ENCODE results near the gene ANKRD13B. TPM values are rescaled to one million over a fixed set of nuclear protein-coding genes. Genes with fewer than 3 reads are reported as not detected.

ANKRD13B gene
- polyA plus RNA-seq, 1 donor (not counting 4 experiments of a cell fraction or from before 2014, with no cell fraction given), result 3.7 TPM

- DNase-seq (ENCODE audit: low read depth, low spot score) (no peak), FAIRE-seq (peak; percentile 86)
- dilution Hi-C loops (cut with MboI; ENCODE audit: extremely low pct_ligation_motif_present, low sequenced_read_pairs), result no loop called here
- Histone ChIP-seq H3K9me3 (ENCODE audit: control insufficient read depth, low read depth, low read length) (no peaks in the 10 kb centered on the region), H3K4me3 (ENCODE audit: control insufficient read depth in 2 of 3, extremely low read depth in 1 of 3, insufficient read depth in 2 of 3, low read depth in 1 of 3, low read length in 3 of 3) (peak overlapping the region in 1 of 3 experiments; percentile 53), H3K27ac (ENCODE audit: control insufficient read depth, insufficient read depth, low read length) (no peak overlapping the region), H2AFZ (ENCODE audit: control insufficient read depth, low read length) (no peak overlapping the region), H3K9ac (ENCODE audit: control insufficient read depth, extremely low read depth, insufficient read depth, low read length) (no peak overlapping the region), H3K36me3 (ENCODE audit: control insufficient read depth in 2 of 2, extremely low read depth in 1 of 2, insufficient read depth in 2 of 2, low read length in 2 of 2) (peaks cover 0 to 5% of the 10 kb centered on the region in 2 experiments), H3K27me3 (ENCODE audit: control insufficient read depth, extremely low read depth, insufficient read depth, low read length) (no peaks in the 10 kb centered on the region), H3K79me2 (ENCODE audit: control insufficient read depth, insufficient read depth, low read length) (peaks cover 7% of the 10 kb centered on the region), H4K20me1 (ENCODE audit: control insufficient read depth, extremely low read depth, insufficient read depth, low read length) (no peaks in the 10 kb centered on the region), H3K4me2 (ENCODE audit: control insufficient read depth, extremely low read depth, insufficient read depth, low read depth, low read length) (peak overlapping the region; percentile 72), H3K4me1 (ENCODE audit: control insufficient read depth, extremely low read depth, insufficient read depth, low read length) (peaks cover 51% of the 10 kb centered on the region), H3K9me1 (ENCODE audit: control insufficient read depth, extremely low read depth, insufficient read depth, low read length) (no peaks in the 10 kb centered on the region)
- TF ChIP-seq EZH2 (IDR thresholded peaks at IDR 0.05; ENCODE audit: low read length) (no peak), CTCF (optimal IDR thresholded peaks at IDR 0.05 in 1 of 3, IDR thresholded peaks at IDR 0.05 in 1 of 3, conservative IDR thresholded peaks at IDR 0.05 in 1 of 3; ENCODE audit: extremely low read depth in 1 of 3, insufficient read depth in 2 of 3, low read length in 3 of 3) (no peak)
Measured at GRCh38 chr17:29615048-29615385, 22.1 kb downstream of the ANKRD13B start.

GRCh38 chr17:29615492-29616299, 22.8 kb downstream of the ANKRD13B start:
- peak overlapping the region in 1 of 3 experiments; percentile 53 for H3K4me3 ChIP-seq (ENCODE audit: control insufficient read depth in 2 of 3, extremely low read depth in 1 of 3, insufficient read depth in 2 of 3, low read depth in 1 of 3, low read length in 3 of 3)
- no peaks in the 10 kb centered on the region for H3K9me1 ChIP-seq (ENCODE audit: control insufficient read depth, extremely low read depth, insufficient read depth, low read length)
- TF ChIP-seq EZH2 (IDR thresholded peaks at IDR 0.05; ENCODE audit: low read length) (no peak), CTCF (optimal IDR thresholded peaks at IDR 0.05 in 1 of 3, IDR thresholded peaks at IDR 0.05 in 1 of 3, conservative IDR thresholded peaks at IDR 0.05 in 1 of 3; ENCODE audit: extremely low read depth in 1 of 3, insufficient read depth in 2 of 3, low read length in 3 of 3) (no peak)
- peak; percentile 39 for FAIRE-seq
- peaks cover 8% of the 10 kb centered on the region for H3K79me2 ChIP-seq (ENCODE audit: control insufficient read depth, insufficient read depth, low read length)
- H3K27ac ChIP-seq (ENCODE audit: control insufficient read depth, insufficient read depth, low read length), result no peak overlapping the region
- H3K9ac ChIP-seq (ENCODE audit: control insufficient read depth, extremely low read depth, insufficient read depth, low read length), result peak overlapping the region; percentile 18
- no peaks in the 10 kb centered on the region for H4K20me1 ChIP-seq (ENCODE audit: control insufficient read depth, extremely low read depth, insufficient read depth, low read length)
- DNase-seq (ENCODE audit: low read depth, low spot score), result no peak
- no peak overlapping the region for H2AFZ ChIP-seq (ENCODE audit: control insufficient read depth, low read length)
- H3K27me3 ChIP-seq (ENCODE audit: control insufficient read depth, extremely low read depth, insufficient read depth, low read length), result no peaks in the 10 kb centered on the region
- H3K36me3 ChIP-seq (ENCODE audit: control insufficient read depth in 2 of 2, extremely low read depth in 1 of 2, insufficient read depth in 2 of 2, low read length in 2 of 2), result peaks cover 0 to 5% of the 10 kb centered on the region in 2 experiments
- dilution Hi-C loops (cut with MboI; ENCODE audit: extremely low pct_ligation_motif_present, low sequenced_read_pairs), result no loop called here
- peak overlapping the region; percentile 72 for H3K4me2 ChIP-seq (ENCODE audit: control insufficient read depth, extremely low read depth, insufficient read depth, low read depth, low read length)
- H3K4me1 ChIP-seq (ENCODE audit: control insufficient read depth, extremely low read depth, insufficient read depth, low read length), result peaks cover 58% of the 10 kb centered on the region
- no peaks in the 10 kb centered on the region for H3K9me3 ChIP-seq (ENCODE audit: control insufficient read depth, low read depth, low read length)
